Retina (tissue), 1 donor: ENCODE measurements around the gene LARP4B.
"Not testable (repeated sequence)": the region's sequence is repeated elsewhere in the genome, so short reads cannot be mapped to it uniquely, and the experiment has no call there.

ENCODE experiments used
- DNase-seq: peaks from one replicate; pipeline ENCODE4 v3.0.0-alpha.2; 2016

LARP4B gene

DNA sequence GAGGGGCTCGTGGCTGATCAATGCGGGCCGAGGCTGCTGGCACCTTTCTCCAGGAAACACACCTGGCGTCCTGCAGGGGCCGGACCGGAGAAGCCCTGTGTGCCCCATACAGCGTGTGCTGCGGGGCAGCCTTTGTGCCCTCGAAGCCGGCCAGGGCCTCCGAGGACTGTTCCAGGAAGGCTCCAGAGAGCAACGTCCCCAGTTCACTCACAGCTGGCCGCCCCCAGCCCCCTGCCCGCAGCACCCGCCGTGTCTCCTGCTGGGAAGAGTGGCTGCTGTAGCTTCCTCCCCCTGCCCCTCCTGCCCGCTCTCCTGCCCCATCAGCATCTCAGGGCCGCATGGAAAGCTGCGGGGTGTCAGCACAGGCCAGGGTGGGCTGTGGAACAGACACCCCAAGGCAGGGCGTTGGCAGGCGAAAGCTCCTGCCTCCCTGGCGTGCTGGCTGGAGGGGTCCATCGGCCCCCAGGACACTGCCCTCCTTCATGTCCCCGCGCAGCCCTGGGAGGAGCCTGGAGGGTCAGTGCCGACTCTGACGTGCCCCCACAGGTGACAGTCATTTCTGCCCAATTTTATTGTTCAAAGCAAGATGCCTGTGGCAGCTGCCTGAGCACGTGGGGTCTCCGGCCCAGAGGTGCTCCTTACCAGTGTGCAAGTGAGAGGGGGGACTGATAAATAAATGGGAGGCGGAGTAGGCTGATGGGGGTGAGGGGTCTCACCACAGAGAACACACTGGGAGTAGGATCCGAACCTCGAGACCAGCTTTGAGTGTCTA is 146.2 kb downstream of the LARP4B start:
- no peak for DNase-seq

DNA sequence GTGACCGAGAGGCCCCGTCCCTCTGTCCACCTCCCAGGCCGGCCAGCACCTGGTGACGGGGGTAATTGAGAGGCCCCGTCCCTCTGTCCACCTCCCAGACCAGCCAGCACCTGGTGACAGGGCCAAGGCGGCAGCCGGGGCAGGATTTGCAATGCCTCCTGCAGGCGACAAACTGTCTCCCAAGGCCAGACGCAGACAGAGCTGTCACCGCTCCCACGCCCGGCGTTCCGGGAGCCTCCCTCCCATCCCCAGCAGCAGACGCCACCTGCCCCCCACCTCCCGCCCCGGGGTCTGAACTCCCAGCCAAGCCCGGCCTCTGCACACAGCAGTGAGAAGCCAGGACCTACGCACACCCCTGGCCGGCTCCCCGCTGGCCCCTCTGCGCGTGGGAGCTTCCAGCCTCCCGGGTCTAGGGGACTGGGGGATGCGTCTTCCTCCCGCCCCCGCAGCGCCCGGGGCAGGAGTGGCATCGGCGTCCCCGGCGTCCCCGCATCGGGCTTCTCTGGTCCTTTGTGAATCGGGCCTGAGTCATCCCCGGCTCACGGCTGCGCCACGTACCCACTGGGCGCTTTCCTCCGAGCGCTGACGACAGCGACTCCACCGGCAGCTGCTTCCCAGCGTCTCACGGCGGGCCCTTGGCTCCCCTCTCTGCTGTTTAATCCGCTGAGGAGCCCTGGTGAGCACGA is 147.0 kb downstream of the LARP4B start:
- peak; percentile 88 for DNase-seq

DNA sequence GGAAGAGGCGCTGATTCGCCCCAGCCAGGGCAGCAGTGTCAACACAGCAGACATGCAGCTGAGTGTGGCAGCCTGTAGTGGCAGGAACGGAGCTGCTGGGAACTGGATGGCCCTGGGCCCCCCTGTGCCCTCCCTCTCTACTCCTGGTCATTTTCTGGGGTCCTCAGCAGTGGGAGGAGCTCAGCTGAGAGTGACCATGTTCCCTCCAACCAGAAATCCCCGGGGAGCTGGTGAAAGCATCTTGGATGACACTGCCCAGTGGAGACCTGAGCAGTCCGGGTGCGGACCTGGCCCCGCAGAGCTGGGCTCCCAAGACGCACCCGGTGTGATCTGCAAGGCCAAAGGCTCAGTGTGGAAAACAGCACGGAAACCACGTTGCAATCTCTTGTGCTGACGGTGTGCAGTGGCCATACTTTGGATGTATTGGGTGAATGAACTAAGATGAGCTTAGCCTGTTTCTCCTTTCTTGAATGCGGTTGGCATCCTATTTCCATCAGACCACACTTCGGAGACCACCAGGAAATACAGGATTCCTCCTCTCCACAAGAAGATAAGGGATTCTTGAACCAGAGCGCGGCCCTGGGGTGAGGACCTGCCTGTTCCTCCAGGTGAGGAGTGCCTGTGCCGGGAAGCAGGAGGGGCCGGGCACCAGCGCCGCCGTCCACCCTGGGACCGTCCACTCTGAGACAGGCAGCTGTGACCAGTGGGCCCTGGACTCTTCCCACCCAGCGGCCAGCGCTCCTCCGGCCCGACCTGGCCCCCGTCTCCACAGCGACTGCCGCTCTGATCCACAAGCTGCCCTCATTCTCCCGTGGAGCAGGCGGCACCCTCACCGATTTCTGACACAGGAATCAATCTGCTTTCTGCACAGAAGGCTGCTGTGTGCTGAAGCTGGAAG is 148.5 kb downstream of the LARP4B start:
- DNase-seq = peak; percentile 46

DNA sequence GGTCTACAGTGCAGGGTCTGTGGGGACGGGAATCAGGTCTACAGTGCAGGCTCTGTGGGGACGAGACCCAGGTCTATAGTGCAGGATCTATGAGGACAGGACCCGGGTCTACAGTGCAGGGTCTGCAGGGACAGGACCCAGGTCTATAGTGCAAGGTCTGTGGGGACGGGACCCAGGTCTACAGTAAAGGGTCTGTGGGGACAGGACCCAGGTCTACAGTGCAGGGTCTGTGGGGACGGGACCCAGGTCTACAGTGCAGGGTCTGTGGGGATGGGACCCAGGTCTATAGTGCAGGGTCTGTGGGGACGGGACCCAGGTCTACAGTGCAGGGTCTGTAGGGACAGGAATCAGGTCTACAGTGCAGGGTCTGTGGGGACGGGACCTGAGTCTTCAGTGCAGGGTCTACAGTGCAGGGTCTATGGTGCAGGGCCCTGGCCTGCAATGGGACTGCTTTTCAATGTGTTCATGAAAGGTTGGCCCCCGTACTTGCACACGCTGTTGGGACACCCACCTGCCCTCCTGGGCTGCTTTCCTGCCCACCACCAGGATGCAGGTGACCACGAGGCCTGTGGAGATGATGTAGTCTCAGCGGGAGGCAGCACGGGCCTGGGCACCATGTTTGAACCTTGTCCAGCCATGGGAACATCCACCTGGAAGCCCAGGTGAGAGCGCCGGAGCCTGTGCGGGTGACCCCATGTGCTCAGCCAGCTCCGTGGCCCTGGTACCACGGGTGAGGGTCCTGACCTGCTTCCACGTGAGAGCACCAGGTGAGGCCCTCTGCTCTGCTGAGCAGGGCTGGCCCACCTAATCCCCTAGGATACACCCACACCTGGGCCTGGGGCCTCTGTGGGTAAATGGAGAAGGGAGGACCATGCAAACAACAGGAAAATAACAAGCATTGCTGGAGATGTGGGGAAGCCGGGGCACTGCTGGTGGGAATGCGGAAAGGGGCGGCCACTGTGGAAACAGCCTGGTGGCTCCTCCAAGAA is 150.7 kb downstream of the LARP4B start:
- no peak for DNase-seq

DNA sequence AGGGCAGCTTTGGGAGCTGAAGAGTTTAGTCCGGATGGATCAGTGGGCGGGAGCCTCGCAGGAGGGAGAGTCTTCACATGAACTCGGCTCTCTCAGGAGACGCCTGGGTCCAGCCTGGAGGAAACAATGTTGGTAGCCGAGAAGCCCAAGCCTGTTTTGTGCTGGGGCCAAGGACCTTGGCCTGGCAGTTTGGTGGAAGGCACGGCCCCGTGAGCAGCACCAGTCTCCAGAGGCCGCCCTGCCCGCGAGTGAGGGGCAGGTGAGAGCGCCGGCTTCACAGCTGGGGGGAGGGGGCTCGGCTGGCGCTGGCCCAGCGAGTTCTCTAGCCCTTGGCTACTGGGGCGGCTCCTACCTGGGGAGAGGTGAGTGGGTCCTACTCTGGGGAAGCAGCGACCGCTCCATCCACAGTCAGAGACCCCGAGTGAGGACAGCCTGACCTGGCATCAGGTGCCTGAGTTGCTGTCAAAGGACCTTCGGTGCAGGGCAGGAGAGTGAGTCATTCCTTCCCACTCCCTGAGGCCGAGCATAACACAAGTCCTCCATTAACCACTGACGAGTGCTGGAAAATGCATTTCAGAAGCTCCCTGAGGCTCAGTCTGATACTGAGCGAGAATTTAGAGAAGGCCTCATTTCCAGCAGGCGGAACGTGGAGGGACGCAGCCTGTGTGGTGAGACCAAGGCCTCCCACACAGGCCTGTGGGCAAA is 152.7 kb downstream of the LARP4B start:
- no peak for DNase-seq

DNA sequence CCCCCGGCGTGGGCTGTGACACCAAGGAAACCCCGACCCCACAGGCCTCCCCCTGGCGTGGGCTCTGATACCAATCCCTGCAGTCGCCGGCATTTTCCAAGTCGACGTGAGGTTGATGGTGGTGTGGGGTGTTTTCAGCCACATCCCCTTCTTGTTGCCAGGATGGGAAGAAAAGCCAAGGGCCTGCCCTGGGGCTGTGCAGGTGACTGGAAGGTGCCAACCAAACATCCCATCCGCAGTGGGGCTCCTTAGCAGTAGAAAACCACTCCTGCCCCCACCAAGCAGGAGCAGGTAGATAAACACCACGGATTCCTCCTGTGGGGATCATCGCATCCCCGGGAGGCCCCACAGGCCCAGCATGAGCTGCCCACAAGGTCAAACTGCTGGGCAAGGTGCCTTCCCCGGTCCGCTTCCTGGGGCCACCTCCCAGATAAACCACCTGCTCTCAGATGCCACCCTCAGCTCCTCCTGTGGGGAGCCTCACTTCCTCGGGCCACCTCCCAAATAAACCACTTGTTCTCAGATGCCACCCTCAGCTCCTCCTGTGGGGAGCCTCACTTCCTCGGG is 153.5 kb downstream of the LARP4B start:
- no peak for DNase-seq

DNA sequence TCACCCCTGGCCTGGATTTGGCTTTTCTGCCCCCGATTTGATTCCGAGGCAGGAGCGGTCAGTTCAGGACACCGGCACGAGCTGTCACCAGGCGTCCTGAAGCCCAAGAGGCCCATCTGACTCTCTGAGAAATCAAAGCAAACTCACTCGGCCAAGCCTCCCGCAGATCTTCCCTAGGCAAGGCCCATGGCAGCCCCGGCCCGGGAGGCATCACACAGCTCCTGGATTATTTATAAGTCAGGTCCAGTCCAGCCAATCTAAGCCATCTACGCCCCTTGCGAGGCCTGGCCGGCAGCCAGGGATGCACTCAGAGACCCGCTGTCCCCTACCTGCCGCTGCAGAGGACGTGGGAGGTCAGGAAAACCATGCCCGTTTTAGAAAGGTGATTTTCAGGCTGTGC is 154.7 kb downstream of the LARP4B start:
- DNase-seq = no peak

DNA sequence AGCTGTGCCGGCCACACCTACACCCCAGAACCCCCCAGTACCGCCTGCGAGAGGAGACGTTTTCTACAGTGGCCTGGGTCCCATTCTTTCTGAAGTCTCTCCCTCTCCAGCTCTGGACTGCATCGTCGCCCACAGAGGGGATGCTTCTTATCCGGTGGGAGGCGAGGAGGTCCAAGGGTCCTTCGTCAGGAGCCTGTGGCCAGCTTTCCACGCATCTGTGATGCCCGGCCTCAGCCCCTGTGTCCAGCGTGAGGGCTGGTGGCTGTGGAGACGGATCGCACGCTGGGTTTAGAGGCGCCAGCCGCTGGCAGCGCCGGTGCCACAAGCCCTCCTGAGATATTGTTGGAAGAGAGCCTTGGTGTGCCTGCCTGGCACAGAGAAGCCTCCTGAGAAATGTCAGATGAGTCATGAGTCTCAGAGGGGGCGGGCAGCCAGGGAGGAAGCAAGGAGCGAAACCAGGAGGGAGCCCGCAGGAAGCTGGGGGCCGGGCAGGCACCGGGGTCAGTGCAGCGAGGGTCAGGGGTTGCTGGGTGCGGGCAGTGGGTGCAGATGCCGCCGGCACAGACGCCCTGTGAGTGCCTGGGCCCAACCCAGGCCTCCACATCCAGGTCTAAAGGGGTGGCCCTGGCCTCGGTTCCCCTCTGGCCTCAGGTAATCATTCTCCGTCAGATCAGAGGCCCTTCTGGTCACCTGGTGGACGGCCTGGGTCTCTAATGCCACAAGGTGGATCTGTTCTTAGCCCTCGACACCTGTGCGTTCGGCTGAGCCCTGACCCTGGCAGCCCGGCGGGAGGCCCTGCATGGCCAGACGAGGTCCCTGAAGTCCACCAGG is 156.0 kb downstream of the LARP4B start:
- no peak for DNase-seq

DNA sequence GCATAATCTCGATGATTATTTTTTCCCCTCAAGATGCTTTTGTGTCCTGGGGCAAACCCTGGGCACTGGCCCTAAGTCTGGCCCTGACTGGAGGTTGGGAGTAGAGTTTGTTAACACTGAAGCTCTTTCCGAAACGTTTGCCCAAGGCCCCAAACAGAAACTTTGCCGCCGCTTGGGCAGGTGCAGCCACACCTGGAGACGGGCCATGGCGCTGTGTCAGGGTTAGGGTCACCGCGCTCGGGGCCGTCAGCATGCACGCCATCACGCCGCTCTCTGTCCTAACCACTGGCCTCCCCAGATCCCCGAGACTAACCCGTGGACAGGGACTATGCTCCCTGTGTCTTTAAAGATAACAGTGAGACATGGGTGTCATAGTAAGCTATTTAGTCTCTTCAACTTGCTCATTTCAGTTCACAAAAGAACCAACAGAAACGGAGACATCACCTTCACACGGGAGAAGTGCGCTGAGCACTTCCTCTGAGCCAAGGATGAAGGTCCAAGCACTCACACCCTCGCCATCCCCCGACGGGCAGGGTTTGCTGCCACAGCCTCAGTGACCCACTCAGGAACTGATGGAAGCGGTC is 156.8 kb downstream of the LARP4B start:
- DNase-seq = no peak

DNA sequence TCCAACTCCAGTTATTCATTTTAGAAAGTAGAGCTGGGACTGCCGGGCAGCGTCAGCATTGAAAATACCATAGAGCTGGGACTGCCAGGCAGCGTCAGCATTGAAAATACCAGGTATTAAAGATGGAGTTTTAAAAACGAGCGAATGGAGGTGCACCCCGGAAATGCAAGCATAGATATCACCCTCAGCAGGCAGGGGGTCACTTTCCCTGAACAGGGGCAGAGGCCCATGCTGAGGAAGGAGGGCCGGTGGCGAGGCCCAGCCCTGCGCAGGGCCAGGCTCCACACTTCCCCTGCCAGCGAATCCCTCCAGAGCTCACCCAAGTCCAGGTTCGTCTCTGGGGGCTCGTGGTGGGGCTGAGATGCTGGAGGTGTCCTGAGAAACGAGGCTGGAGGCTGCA is 157.3 kb downstream of the LARP4B start:
- no peak for DNase-seq

DNA sequence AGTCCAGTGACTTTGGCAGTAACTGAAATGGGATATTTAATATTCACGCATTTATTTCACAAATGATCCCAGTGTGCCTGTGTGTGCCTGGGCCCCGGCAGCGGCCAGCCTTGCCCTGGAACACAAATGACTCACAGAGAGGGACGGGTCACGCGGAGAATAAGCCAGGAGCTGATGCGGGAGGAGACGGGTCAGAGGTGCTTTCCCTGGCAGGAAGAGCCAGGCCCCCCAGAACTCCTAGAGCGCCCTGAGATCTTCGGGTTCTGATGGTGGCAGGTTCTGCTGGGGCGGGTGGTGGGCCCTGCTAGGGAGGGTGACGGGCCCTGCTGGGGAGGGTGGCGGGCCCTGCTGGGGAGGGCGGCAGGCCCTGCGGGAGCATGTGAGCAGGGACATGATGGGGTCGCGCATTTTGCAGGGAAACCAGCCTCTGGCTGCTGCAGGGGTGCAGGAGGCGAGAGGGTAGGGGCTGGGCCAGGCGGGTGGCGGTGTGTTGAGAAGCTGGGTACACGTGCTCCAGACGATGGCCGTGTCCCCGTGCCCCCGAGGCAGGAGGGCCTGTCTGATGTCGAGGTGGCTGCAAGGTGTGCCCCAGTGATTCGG is 157.8 kb downstream of the LARP4B start:
- DNase-seq = no peak

DNA sequence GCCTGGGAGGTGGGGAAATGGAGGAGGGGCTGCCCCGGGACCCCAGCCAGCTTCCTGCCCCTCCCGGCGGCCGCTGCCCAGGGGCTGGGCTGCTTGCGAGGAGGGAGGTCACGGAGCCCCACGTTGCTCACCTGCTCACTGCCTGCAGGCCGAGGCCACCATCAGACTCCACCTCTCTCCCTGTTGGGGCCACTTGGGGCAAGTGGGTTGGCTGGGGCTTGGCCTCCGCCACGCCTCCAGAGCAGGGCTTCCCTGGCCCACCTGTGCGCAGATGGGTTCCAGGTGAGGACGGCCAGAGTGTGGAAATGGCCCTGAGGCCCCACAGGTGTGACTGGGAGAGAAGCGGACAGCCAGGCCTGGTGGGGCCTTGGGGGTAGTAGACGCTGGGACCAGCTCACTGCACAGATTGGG is 159.3 kb downstream of the LARP4B start:
- DNase-seq = no peak

DNA sequence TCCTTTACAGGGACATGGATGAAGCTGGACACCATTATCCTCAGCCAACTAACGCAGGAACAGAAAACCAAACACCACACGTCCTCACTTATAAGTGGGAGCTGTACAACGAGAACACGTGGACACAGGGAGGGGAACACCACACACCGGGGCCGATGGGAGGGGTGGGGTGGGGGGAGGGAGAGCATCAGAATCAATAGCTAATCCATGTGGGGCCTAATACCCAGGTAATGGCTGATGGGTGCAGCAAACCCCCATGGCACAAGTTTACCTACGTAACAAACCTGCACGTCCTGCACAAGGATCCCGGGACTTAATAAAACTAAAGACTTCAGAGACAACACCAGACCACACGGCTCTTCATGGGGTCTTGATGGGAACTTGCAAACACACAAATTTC is 159.9 kb downstream of the LARP4B start:
- DNase-seq = no peak

DNA sequence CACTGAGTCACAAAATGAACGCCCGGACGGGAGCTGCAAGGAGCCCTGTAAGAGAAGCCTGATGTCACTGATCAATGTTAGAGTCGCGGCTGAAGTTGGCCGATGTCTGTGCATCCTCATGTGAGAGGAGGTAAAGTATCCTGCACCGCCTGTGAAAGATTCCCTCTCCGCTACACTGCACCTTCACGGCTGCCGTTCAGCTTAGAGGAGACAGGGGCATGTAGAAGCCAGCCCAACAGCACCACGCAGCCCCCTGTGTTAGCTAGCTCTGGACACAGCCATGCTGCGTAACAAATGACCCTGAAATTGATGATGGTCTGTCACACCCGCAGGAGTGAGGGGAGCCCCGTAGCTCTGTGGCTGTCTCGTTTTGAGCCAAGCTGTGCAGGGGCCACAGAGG is 160.5 kb downstream of the LARP4B start:
- no peak for DNase-seq

DNA sequence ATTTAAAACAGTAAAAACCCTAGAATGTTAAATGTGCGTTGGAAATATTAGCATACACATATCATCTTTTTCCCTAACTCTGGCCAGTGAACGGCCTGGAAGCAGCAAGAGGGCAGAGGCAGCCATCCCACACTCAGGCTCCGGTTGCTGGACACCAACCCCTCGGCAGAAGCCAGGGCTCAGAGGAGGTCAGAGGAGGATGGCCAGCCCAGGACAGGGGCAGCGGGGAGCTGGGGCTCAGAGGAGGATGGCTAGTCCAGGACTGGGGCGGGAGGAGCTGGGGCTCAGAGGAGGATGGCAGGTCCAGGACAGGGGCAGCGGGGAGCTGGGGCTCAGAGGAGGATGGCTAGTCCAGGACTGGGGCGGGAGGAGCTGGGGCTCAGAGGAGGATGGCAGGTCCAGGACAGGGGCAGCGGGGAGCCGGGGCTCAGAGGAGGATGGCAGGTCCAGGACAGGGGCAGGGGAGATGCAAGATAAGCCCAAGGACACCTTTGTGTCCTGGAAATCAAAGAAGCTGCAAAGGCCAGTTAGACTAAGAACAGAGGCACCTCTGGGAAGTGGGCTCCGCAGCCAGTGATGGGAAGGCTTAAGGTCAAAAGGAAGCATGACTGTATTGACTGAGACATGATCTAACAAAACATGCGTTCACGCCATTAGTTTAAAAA is 161.3 kb downstream of the LARP4B start:
- not testable (repeated sequence) for DNase-seq

DNA sequence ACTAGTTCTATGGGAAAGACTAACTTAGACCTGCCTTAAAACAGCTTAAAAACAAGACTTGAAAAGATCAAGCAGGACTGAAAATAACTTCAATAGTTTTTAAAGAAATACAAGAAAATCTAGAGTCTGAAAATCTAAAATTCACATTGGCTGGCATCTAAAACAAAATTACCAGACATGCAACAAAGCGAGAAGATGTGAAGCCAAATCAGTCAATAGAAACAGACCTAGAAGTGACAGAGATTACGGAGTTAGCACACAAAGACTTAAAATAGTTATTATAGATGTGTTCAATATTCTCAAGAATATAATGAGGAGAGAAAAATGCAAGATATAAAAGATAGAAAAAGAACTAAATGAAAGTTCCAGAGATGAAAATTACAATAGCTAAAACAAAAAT is 163.7 kb downstream of the LARP4B start:
- DNase-seq = no peak

DNA sequence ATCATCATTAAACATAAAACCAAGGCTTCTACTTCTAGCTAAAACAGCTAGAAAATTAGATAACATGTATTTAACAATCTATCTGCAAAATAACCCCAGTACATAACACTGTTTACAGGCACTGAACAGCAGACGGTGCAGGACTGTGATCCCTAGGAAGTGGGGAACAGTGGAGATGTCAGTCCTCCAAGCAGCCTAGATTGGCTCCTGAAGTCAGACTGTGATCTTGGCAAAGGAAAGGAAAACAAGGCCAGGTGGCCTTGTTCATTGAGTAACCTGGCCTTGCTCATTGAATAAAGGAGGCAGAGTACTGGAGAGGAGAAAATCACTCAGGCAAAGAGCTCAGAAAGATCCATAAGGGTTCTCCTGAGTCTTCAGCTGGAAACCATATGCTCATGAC is 164.3 kb downstream of the LARP4B start:
- DNase-seq = no peak

DNA sequence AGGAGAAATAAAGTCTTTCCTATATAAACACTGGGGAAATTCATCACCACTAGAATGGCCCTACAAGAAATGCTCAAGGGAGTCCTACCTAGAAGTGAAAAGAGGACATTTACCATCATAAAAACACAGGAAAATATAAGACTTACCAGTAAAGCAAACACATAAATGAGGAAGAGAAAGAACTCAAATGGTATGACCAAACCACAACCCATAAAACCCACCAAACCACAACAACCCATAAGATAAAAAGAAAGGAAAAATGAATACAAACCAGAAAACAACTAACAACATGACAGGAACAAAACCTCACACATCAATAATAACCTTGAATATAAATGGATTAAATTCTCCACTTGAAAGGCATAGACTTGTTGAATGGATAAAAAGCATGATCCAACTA is 170.1 kb downstream of the LARP4B start:
- DNase-seq = no peak

DNA sequence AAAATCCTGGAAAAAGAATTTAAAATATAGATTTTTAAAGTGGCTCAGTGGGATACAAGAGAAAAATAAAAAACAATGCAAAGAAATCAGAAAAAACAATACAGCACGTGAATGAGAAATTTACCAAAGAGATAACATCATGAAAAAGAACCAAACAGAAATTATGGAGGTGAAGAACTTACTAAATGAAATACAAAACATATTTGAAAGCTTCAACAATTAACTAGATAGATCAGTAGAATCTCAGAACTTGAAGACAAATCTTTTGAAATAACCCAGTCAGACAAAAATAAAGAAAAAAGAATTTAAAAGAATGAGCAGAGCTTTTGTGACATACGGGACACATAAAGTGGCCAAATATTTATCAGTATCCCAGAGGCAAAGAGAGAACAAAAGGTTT is 170.9 kb downstream of the LARP4B start:
- no peak for DNase-seq
